Stimulated activated CD8-positive, alpha-beta memory T cell treated with anti-CD3 and anti-CD28 coated beads, Interleukin-7, amount 100 ng/mL, for 48 hours (primary cell): Measurements from ENCODE around the gene PRELID1.
A peak's percentile ranks its signal among the peaks of the same experiment; 100 is the strongest.
"Not testable (repeated sequence)": the region's sequence is repeated elsewhere in the genome, so short reads cannot be mapped to it uniquely, and the experiment has no call there.

Experiments used
- DNase-seq, 2 donors: peaks; one replicate each; pipeline ENCODE4 v3.0.0-alpha.2; 2020; ENCODE audit warnings: low read depth in 1 of 2; ENCODE audit errors: extremely low read depth in 1 of 2

Gene PRELID1

DNA sequence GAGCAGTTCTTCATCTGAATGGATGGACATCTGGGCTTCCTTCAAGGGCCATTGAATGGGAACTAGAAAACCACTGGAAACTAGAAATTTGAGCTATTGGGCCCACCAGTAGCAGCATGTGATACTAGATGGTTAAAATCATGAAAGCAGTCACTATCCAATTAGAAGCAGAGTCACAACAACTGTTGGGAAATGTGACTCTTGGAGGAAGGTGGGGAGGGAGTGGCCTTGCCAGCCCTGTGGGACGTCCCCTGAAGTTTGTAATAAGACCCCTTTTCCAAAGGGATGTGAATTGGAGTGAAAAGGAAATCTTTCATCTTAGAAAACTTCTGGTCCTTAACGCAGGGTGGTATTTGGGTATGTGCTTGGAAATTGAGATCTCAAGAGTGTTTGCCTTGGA lies 5.7 kb upstream of the PRELID1 start:
- DNase-seq, result no peak

DNA sequence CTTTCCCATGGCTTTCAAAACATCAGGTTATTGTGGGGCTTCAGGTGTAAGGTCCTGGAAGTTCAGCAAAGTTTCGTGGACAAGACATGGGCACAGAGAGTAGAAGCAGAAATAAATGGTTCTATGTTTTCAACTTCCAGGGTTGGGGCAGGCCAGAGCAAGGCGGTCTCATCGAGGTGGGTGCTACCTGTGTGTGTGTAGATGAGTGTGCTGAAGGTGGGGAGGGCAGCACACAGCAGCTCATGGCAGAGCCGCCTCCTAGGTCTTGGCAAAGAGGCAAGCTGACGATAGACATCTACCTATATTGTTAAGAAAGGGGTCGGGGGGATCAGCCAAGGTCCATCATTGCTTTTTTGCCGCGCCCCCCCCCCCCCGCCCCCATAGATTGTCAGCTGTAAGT lies 3.9 kb upstream of the PRELID1 start:
- DNase-seq, result no peak

DNA sequence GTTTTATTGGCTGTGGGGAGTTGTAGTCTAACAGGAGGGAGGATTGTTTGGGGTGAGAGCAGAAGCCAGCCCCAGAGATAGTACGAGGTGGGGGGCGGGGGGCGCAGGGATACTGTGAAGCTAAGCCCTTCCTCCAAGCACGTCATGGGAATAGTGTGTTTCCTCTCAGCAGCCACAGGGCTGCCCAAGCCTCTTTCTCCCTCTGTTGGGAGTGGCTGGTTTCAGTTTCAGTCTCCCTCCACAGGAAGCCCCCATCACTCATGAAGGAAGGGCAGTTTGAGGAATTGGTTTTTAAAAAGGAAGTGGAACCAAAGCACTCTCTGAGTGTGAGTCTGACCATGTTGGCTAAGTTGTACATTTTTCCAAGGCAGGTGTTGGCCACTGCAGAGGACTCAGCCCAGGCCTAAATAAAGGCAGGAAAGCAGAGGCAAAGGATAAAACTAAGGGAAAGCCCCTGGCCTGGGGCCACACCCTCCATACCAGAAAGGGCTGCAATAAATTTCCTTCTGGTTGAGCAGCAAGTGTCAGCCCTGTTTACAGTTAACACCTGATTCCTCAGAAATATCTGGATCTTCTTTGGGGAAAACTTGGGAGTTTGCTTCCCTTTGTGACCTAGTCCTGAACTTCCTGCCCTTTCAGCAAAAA lies 3.2 kb upstream of the PRELID1 start:
- peak; percentile 38 to 52 for DNase-seq

DNA sequence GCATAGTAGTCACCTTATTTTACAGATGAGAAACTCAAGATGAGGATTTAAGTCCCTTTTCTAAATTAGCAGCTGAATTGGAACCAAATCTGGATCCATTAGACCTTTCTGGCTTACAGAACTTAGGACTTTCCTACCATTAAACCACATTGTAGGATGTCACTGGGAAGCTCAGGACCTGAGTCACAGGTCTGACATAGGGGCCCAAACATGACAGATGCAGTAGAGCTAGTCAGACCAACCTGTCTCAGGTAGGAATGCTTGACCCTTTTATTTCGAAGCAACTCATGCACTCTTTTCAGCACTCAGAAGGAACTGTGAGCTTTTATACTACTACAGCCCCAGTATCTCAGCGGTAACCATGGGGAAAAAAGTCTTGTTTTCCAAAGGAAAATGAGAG lies 2.6 kb upstream of the PRELID1 start:
- DNase-seq, result no peak

DNA sequence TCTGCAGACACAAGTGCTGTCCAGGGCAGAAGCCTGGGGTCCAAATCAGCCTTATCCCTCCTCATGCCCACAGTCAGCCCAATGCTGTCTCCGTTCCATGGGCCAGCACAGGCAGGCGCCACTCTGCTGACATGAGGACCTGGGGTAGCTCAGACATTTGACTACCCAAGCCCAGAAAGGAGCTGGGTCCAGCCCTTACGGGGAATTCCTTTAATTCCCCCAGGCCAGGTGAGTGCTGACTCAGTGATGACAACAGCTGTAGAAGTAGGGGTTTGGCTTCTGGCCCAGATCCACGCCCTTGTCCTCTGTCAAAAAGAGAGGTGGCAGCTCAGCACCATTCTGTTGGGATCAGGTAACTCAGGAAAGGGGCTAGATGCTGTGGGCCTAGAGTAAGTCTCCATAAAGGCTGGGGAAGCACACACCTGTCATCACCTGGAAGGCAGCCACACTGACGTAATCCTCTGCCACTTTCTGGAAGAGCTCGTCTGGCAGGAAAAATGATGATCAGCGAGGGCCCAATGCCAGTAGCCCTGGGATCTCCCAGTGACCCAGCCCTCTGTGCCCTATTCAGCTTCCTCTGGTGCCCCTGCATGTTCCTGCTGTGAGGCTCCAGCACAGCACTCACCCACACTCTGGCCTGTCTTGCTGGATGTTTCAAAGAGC lies 2.0 kb upstream of the PRELID1 start:
- DNase-seq, result no peak

DNA sequence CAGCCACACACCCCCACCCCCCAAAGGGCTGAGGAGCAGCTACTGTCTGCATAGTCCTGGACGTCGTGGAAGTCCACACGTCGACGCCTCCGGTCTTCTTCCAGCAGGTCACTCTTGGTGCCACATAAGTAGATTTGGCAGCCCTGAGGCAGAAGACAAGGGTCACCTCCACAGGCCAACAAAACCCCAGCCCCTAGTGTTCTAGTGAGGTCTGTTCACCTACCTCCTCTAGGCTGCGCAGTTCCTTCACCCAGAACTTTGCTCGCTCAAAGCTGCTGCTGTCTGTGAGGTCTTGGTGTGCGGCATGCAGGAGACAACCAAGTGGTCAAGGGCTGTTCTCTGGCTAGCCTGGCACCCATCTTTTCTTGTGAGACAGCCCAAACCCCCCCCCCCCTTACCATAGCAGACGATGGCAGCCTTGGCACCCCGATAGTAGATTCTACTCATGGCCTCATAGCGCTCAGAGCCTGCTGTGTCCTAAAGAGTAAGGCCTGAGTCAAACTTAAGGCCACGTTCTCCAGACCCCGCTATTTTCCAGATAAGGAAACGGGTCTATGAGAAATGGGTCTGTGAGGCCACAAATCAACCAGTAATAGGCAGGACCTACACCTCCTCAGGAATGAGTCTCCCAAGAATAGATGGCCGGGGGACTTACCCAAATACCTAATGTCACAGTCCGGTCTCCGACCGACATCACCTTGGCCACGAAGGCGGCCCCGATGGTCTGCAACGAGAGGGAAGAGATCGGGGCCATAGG lies 1.1 kb upstream of the PRELID1 start:
- DNase-seq, result no peak

DNA sequence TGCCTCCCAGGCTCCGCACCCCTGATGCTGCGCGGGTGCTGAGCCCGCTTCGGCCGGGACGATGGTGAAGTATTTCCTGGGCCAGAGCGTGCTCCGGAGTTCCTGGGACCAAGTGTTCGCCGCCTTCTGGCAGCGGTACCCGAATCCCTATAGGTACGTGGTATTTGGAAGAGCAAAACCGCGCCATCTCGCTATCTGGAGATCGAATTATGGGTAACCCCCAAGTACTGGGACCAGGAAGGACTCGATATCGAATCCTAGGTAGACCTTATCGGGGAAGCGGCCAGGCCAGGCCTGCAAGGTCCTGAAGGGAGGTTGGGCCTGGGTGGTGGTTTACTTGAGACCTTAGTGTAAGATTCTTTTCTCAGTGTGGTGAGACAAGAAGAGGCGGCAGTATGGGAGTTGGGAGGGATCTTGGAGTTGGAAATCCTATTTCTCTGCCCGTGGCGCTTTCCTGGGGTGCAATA lies 359 bp downstream of the PRELID1 start:
- DNase-seq, result no peak

DNA sequence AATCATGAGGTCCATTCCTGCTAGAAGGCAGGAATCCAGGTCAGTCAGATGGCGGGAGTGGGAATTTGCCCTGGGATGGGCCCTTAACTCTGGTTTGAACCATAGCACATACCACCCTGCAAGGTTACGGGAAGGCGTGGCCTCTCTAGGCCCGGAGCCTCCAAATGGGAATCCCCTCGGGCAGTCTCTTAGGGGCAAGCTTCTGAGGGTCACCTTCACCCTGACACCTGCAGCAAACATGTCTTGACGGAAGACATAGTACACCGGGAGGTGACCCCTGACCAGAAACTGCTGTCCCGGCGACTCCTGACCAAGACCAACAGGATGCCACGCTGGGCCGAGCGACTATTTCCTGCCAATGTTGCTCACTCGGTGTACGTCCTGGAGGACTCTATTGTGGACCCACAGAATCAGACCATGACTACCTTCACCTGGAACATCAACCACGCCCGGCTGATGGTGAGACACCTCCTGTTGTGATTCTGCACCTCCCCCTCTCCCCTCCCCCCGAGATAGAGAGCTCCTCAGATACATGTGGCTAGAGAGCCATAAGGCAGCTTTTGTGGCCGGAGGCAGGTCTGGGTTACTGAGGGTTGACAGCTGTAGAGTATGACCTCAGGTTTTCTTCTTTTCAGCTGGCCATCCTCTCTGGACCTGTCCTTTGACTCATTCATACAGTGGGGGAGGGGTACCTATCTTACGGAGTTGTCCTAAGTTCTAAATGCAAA lies 957 bp downstream of the PRELID1 start:
- DNase-seq, result no peak

DNA sequence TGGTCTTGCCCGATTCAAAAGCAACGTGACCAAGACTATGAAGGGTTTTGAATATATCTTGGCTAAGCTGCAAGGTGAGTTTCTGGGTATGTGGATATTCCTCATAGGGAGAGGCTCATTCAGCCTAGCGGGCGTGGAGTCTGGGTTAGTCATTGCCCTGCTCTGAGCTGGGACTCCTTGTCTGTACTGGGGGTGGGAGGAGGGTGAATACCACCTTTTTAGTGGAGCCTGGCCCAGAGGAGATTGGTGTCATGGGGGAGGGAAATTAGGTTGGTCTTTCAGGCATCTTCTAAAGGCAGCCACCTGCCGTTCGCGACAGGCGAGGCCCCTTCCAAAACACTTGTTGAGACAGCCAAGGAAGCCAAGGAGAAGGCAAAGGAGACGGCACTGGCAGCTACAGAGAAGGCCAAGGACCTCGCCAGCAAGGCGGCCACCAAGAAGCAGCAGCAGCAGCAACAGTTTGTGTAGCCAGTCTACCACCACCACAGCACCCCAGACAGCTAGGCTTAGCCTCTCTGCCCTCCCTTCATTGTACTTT lies 2.6 kb downstream of the PRELID1 start:
- DNase-seq, result not testable (repeated sequence)

DNA sequence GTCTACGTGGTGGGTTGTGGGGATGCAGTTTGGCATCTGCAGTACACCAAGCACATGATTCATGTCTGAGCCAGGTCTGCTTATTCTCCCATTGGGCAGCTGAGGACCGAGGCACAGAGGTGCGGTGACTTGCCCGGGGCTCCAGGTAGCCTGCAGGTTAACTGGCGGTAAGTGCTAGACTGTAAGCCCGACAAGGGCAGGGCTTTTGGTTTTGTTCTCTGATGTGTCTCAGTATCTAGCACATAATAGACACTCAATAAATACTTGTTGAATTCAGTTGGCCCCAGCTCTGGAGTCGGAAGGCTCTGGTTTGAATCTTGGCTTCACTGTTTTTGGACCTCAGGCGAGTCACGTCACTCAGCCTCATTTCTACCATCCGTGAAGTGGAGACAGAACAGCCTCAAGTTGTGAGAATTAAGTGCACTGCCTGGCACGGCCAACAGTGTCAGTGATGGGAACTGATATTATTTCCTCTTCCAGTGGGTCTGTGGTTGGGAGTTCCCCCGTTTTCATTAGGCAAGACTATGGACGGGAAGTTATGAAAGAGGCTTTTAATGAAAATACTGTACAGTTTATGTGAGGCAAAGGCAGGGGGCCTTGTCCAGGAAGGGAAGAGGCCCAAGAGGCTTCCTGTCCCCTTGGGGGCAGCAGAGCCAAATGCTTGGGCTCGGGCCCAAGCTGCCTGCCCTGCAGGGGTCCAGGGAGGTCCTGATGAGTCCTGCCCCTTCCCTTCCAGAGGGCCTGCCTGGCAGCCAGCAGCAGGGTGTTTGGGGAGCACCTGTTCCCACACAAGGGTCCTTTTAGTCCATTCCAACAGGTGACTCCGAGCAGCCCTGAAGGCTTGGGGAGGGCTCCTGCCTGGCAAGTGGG lies 3.3 kb downstream of the PRELID1 start:
- DNase-seq, result no peak

DNA sequence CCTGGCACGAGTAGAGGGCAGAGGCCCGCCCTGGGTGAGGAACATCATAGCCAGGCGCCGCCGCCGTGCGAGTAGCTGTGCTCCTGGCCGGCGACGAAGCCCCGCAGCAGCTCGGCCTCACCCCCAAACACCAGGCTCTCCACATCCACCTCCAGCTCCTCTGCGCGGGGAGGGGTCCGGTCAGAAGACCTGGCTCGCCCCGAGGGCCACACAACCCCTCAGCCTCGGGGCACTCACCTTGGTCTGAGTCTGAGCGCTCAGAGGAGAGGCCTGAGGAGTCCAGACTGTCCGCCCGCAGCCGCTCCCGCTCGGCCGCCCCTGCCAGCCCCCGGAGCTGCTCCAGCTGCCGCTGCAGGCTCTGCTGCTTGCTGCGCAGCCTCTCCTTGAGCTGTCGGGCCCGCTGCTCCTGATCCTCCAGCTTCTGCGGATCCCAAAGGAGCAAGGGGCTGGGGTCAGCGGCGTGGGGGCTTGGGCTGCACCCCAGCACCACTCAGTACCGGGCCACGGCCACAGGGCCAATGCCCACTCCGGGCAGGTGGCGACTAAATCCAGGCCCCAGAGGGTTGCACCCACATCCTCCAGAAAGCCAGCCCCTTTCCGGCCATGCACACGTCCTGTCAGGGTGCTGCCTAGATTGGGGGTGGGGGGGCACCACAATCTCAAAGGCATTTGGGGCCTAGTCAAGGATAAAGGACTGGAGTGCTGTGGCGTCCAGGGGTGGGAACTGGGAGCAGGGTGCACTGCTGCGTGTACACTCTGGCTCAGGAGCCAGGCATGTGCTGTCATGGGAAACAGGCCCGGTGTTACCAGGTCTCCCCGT lies 4.2 kb downstream of the PRELID1 start:
- DNase-seq, result no peak

DNA sequence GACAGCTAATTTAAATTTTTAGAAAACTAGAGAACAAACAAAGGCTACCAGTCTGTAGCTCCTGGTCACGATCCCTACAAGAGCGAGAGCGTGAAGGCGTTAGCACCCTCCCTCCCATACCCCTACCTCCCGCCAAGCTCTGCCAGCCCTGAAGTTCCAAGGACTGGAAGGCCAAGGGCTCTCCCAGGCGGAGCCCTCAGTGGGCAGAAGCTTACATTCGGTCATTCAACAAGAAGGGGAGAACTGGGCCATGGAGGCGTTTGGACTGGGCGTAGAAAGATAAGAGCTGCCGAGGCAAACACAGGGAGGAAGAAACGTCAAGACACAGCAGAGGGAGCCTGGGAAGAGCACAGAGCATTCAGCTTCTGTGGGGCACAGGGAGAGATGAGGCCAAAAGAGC lies 5.1 kb downstream of the PRELID1 start:
- DNase-seq, result no peak

DNA sequence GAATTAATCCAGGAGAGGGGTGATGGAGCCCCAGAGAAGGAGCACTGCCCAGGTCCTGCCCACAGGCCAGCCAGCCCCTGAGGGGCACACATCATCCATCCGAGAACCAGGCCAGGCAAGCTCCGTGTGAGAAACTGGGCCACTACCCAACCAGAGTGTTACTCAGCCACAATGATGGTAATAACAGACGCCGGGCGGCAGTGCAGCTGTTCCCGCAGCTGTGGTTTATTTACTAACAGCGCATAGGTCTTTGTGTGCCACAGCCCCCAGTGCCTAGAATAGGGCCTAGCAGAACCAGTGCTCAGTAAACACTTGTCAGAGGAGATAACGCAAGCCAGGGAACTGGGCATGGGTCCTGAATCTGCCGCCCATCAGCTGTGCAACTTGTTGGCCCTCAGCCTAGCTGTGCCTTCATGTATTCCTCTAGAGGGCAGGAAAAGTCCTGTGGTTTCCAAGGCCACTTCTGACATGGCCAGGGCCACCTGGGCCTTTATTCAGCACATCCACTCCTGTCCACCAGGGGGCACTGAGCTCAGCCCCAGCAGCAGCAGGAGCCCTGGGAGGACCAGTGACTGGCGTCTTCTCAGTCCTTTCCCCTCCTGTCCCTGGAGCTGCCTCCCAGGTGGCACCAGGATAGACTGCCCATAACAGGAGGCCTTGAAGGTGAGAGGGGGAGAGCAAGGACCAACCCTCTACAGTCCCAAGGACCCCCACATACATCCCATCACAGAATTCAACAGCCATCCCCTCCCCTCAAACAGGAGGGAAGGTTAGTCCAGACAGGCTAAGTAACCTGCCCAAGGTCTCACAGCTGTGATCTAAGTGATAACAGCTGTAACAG lies 6.0 kb downstream of the PRELID1 start:
- no peak for DNase-seq

DNA sequence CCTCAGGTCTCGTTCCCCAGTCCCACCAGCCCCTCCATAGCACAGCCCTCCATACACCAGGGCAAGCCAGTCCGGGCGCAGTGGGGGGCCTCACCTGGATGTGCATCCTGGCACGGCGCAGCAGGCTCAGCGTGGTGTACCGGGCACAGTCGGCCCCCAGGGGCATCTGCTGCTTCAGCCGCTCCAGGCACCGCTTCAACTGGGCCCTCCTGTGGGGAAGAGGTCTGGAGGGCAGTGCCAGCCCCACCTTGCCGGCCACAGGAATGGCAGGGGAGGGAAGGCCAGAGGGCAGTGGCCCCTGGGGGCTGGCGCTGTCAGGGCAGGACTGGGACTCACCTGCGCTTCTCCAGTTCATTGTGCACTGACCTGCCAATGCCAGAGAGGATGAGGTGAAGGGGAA lies 6.7 kb downstream of the PRELID1 start:
- DNase-seq, result no peak

DNA sequence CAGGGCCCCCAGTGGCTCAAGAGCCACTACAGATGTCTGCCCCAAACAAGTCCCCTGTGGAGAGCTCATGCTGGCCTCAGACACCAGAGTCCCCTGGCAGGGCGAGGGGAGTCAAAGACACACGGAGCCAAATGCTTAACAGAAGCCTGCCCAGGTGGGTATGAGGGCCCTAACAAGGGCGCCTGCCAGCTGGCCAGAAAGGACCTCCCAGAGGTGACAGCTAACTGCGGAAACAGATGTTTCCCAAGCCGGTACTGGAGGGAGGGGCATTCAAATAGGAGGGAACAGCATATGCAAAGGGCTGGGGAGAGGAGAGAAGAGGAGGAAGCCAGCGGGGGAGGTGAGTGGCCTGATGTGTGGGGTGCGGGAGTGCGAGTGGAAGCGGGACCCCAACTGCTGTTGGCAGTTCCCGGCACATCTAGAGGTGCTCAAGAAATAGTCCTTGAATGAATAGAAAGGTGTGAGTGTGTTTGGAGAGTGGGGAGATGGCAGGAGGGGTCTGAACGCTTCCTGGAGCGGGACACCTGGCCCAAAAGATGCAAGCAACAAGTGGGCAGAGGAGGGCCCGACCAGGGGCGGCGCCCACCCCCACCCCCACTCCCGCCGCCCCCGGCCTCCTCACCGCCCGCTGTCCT lies 7.3 kb downstream of the PRELID1 start:
- DNase-seq, result no peak

DNA sequence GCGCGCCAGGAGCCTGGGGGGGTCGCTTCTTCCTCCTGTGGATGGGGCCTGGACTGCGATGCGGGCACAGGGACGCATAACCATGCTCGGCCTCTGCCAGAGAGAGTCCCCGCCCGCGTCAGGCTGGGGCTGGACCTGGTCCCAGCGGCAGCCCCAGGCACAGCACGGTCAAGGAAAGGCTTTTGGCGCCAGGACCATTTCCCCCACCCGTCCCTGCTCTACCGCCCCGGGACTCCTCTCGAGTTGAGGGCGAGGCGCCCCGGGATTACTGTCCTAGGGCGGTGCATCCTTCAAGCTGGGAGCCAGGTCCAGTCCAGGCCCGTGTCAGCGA lies 7.8 kb downstream of the PRELID1 start:
- DNase-seq, result no peak

DNA sequence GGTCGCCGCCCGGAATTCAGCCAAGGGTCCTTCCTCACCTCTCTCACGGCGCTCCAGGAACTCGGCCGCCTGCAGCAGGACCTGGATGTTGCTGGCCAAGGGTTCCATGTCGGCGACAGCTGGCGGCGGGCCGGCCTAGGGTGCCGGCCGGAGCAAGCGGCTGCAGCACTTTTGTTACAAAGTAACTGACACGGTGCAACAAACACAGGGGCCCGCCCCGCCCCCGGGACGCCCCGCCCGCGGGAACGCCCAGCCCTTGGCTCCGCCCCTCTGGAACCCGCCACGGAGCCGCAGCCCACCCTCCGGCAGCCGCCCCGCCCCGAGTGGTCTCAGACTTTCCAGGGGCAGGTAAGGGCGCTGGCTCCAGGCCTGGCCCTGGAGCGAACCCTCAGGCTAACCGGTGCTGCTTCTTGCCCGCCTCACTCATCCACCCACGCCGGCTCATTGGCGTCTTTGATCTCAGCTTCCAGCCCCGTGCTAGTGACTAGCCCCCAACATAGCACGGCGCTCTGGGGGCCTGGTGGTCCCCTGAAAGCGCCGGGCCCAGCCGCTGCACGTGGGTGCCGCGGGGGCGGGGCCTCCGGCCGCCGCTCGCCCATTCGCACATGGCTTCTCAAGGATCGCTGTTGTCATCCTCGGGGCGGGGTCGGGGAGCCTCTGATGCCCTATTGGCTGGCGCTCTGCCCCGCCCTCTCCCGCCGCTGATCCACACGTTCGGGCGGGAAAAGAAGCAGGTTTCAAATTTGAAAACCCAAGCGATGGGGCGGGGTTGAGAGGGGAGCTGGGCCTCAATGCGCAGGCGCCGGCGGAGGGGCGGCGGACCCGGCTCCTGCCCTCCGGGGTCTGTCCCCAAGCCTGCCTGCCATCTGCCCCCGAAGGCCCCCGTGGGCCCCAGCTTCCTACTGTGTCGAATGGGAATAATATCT lies 8.4 kb downstream of the PRELID1 start, which contains the start of gene MXD3:
Gene MXD3, minus strand, starts transcription at position 176 of the 926 bp plus-strand sequence. Its CDS starts 68 bp downstream, at position 108.
- peak; percentile 97 to 99 for DNase-seq
